Caco-2 (cell line): ENCODE measurements around the gene PIGQ. TPM values are rescaled to one million over a fixed set of nuclear protein-coding genes. Genes with fewer than 3 reads are reported as not detected.

Experiments
- BruUV-seq: library from RNA; stranded (reverse); fragments of 400-500 nt; replicated peaks from 2 replicates; lab custom pipeline; 2021; lab: Mats Ljungman, UMichigan
- CTCF ChIA-PET: fragments of 300-600 bp; sonication (Branson Sonifier 250); formaldehyde crosslinking; loops from one replicate; lab custom pipeline; 2022; ENCODE audit warnings: antibody characterized with exemption; lab: Charles Lee
- POLR2A ChIA-PET: fragments of 300-600 bp; sonication (Branson Sonifier 250); formaldehyde crosslinking; loops from one replicate; lab custom pipeline; 2022; ENCODE audit warnings: antibody characterized with exemption; lab: Charles Lee
- DNase-seq, 2 experiments: peaks; one replicate each; pipeline versions ENCODE4 v3.0.0 to v3.0.0-alpha.2; 2020 to 2022
- H3K27me3 ChIP-seq: replicated peaks from 2 replicates; pipeline ENCODE4 v1.6.0; 2011; ENCODE audit warnings: low read length; ENCODE audit not compliant: control insufficient read depth, insufficient read depth
- H3K36me3 ChIP-seq: 2 replicates; pipeline ENCODE4 v1.5.1; 2011; ENCODE audit warnings: low read length; ENCODE audit not compliant: control insufficient read depth, insufficient read depth
- H3K4me1 ChIP-seq: fragments of 250-450 bp; sonication (Bioruptor Pico); 2 replicates; pipeline ENCODE4 v1.5.1; 2020; ENCODE audit warnings: mild to moderate bottlenecking
- H3K4me3 ChIP-seq: 2 replicates; pipeline ENCODE4 v1.5.1; 2011; ENCODE audit warnings: low read depth, mild to moderate bottlenecking, control low read depth, low read length
- H3K9me3 ChIP-seq: fragments of 250-450 bp; sonication (Bioruptor Pico); 2 replicates; pipeline ENCODE4 v1.5.1; 2020; ENCODE audit warnings: mild to moderate bottlenecking, moderate library complexity
- H3K27ac Mint-ChIP-seq: one replicate; pipeline ENCODE4 v1.8.0; 2022; ENCODE audit warnings: mixed read lengths; ENCODE audit not compliant: unreplicated experiment
- H3K27me3 Mint-ChIP-seq: one replicate; pipeline ENCODE4 v1.8.0; 2022; ENCODE audit warnings: mixed read lengths; ENCODE audit not compliant: insufficient read depth, unreplicated experiment
- H3K36me3 Mint-ChIP-seq: one replicate; pipeline ENCODE4 v1.8.0; 2022; ENCODE audit warnings: mild to moderate bottlenecking, mixed read lengths; ENCODE audit not compliant: insufficient read depth, unreplicated experiment
- H3K4me1 Mint-ChIP-seq: one replicate; pipeline ENCODE4 v1.8.0; 2022; ENCODE audit warnings: low read depth, mixed read lengths; ENCODE audit not compliant: unreplicated experiment
- H3K4me3 Mint-ChIP-seq: one replicate; pipeline ENCODE4 v1.8.0; 2022; ENCODE audit warnings: mild to moderate bottlenecking, moderate library complexity, mixed read lengths; ENCODE audit not compliant: unreplicated experiment
- H3K9me3 Mint-ChIP-seq: one replicate; pipeline ENCODE4 v1.8.0; 2022; ENCODE audit warnings: mixed read lengths; ENCODE audit not compliant: unreplicated experiment
- CTCF ChIP-seq, 2 experiments: fragments of 200-600 bp in 1 of 2; IDR thresholded peaks; 1 replicate in 1 of 2; 2 replicates in 1 of 2; pipeline versions ENCODE4 v1.5.1 to v1.8.0; 2011 to 2022; ENCODE audit warnings: antibody characterized with exemption in 1 of 2, control low read depth in 1 of 2, inconsistent platforms in 1 of 2, low read depth in 1 of 2, low read length in 1 of 2, mild to moderate bottlenecking in 1 of 2, moderate library complexity in 1 of 2; ENCODE audit not compliant: insufficient read depth in 1 of 2, severe bottlenecking in 1 of 2, unreplicated experiment in 1 of 2
- intact Hi-C: fragments of 100-400 bp; cut with micrococcal nuclease; formaldehyde crosslinking; loops from one replicate; pipeline ENCODE4 v1.10.0; 2022; ENCODE audit not compliant: unreplicated experiment
- total RNA-seq: library from RNA; stranded (reverse); gene quantifications from 2 replicates; pipeline ENCODE4 v1.2.3, GENCODE V29; 2022

PIGQ gene
- total RNA-seq, 1 experiment from 2014 or later: 45.8 TPM

- POLR2A ChIA-PET: no interaction called here
- peak overlapping the region; percentile 77 for H3K4me3 ChIP-seq
- no peaks in the 10 kb centered on the region for H3K27me3 ChIP-seq
- Mint-ChIP-seq H3K27me3 (no peaks in the 10 kb centered on the region), H3K27ac (peak overlapping the region; percentile 95), H3K9me3 (no peaks in the 10 kb centered on the region), H3K4me3 (peak overlapping the region; percentile 75), H3K36me3 (peaks cover 44% of the 10 kb centered on the region), H3K4me1 (peaks cover 25% of the 10 kb centered on the region)
- CTCF ChIA-PET: no interaction called here
- intact Hi-C loops: loop anchor here (2.0 to 5.0 kb wide), 2 partner anchors 48 to 62 kb away; partner anchors contain the start of genes CAPN15 and METTL26
- no peak for TF ChIP-seq CTCF (IDR thresholded peaks at IDR 0.05; ENCODE audit: insufficient read depth in 1 of 2, low read depth in 1 of 2, low read length in 1 of 2, severe bottlenecking in 1 of 2, unreplicated experiment in 1 of 2)
- H3K9me3 ChIP-seq: no peaks in the 10 kb centered on the region
- peaks cover 28% of the 10 kb centered on the region for H3K4me1 ChIP-seq
- BruUV-seq: no TSS peak
- peak; percentile 95 to 96 for DNase-seq
- no peaks in the 10 kb centered on the region; the same call in 1 of the 2 replicates for H3K36me3 ChIP-seq
Observed at GRCh38 chr16:588889-589657, 19.3 kb downstream of the PIGQ start.

- DNase-seq: peak; percentile 97 to 98
- peak within 1 kb of the TSS; percentile 75 for H3K4me3 Mint-ChIP-seq
- intact Hi-C loops: loop anchor here (2.0 to 5.0 kb wide), 2 partner anchors 47 to 62 kb away; partner anchors contain the start of genes CAPN15 and METTL26
- no peaks in the 10 kb centered on the region for H3K27me3 Mint-ChIP-seq
- no peak for TF ChIP-seq CTCF (IDR thresholded peaks at IDR 0.05; ENCODE audit: insufficient read depth in 1 of 2, low read depth in 1 of 2, low read length in 1 of 2, severe bottlenecking in 1 of 2, unreplicated experiment in 1 of 2)
- no peaks in the 10 kb centered on the region for H3K9me3 Mint-ChIP-seq
- H3K36me3 ChIP-seq: no peaks in the 10 kb centered on the region; the same call in 1 of the 2 replicates
- H3K36me3 Mint-ChIP-seq: peaks cover 44% of the 10 kb centered on the region
- H3K4me1 Mint-ChIP-seq: peaks cover 25% of the 10 kb centered on the region
- POLR2A ChIA-PET: interaction anchor here (1.2 kb wide), 1 partner anchor 1566 kb away, joined by 6 read pairs; the partner anchor contains the start of gene TRAF7
- peak within 1 kb of the TSS; percentile 77 for H3K4me3 ChIP-seq
- CTCF ChIA-PET: no interaction called here
- no peaks in the 10 kb centered on the region for H3K27me3 ChIP-seq
- H3K27ac Mint-ChIP-seq: peak within 1 kb of the TSS; percentile 95
- H3K4me1 ChIP-seq: peaks cover 32% of the 10 kb centered on the region
- no peaks in the 10 kb centered on the region for H3K9me3 ChIP-seq
- no TSS peak for BruUV-seq
Observed at GRCh38 chr16:589658-590187, 20.0 kb downstream of the PIGQ start, which contains the start of gene RAB40C. RAB40C (plus strand) TSS chr16:590066; CDS start chr16:590292, 226 bp downstream.

GRCh38 chr16:590188-590814 is 20.5 kb downstream of the PIGQ start:
- no peak for DNase-seq
- BruUV-seq: no TSS peak
- Histone ChIP-seq H3K36me3 (no peaks in the 10 kb centered on the region; the same call in 1 of the 2 replicates), H3K9me3 (no peaks in the 10 kb centered on the region), H3K4me3 (peak overlapping the region; percentile 62), H3K27me3 (no peaks in the 10 kb centered on the region), H3K4me1 (peaks cover 32% of the 10 kb centered on the region)
- H3K27me3 Mint-ChIP-seq: no peaks in the 10 kb centered on the region
- peaks cover 25% of the 10 kb centered on the region for H3K4me1 Mint-ChIP-seq
- POLR2A ChIA-PET: interaction anchor here (0.6 to 1.2 kb wide), 2 partner anchors 355 to 1565 kb away, joined by 5 to 6 read pairs; partner anchors contain the start of gene TRAF7
- TF ChIP-seq CTCF (IDR thresholded peaks at IDR 0.05; ENCODE audit: insufficient read depth in 1 of 2, low read depth in 1 of 2, low read length in 1 of 2, severe bottlenecking in 1 of 2, unreplicated experiment in 1 of 2): no peak
- no peaks in the 10 kb centered on the region for H3K9me3 Mint-ChIP-seq
- peaks cover 42% of the 10 kb centered on the region for H3K36me3 Mint-ChIP-seq
- H3K4me3 Mint-ChIP-seq: peak overlapping the region; percentile 75
- CTCF ChIA-PET: interaction anchor here (0.8 kb wide), 1 partner anchor 46 kb away, joined by 4 read pairs; no protein-coding TSS in a partner anchor
- peak overlapping the region; percentile 95 for H3K27ac Mint-ChIP-seq
- intact Hi-C loops: no loop called here
